ENCODE results near the gene SMAD6.

Gene SMAD6

GRCh38 chr15:66721020-66721419, 19.0 kb downstream of the SMAD6 start:
- DNase-seq (ENCODE audit: low read depth in 2 of 2), result no peak

- DNase-seq (ENCODE audit: low read depth in 2 of 2), result no peak
Observed at GRCh38 chr15:66721501-66721937, 19.5 kb downstream of the SMAD6 start.

- no peak for DNase-seq (ENCODE audit: low read depth in 2 of 2)
Observed at GRCh38 chr15:66721954-66722353, 19.9 kb downstream of the SMAD6 start.

- DNase-seq (ENCODE audit: low read depth in 2 of 2), result no peak
Observed at GRCh38 chr15:66722757-66723540, 20.9 kb downstream of the SMAD6 start.

- DNase-seq (ENCODE audit: low read depth in 2 of 2), result no peak
Observed at GRCh38 chr15:66723826-66724731, 22.0 kb downstream of the SMAD6 start.

GRCh38 chr15:66724732-66725463, 22.9 kb downstream of the SMAD6 start:
- DNase-seq (ENCODE audit: low read depth in 2 of 2), result no peak

- DNase-seq (ENCODE audit: low read depth in 2 of 2), result no peak
Observed at GRCh38 chr15:66725464-66725785, 23.4 kb downstream of the SMAD6 start.

- no peak for DNase-seq (ENCODE audit: low read depth in 2 of 2)
Observed at GRCh38 chr15:66726386-66726785, 24.4 kb downstream of the SMAD6 start.

- DNase-seq (ENCODE audit: low read depth in 2 of 2), result no peak
Observed at GRCh38 chr15:66729331-66729951, 27.4 kb downstream of the SMAD6 start.

- no peak for DNase-seq (ENCODE audit: low read depth in 2 of 2)
Observed at GRCh38 chr15:66730168-66731021, 28.4 kb downstream of the SMAD6 start.

GRCh38 chr15:66733976-66734375, 31.9 kb downstream of the SMAD6 start:
- no peak for DNase-seq (ENCODE audit: low read depth in 2 of 2)

GRCh38 chr15:66734961-66735908, 33.2 kb downstream of the SMAD6 start:
- no peak for DNase-seq (ENCODE audit: low read depth in 2 of 2)

GRCh38 chr15:66735909-66736305, 33.9 kb downstream of the SMAD6 start:
- no peak for DNase-seq (ENCODE audit: low read depth in 2 of 2)

- no peak for DNase-seq (ENCODE audit: low read depth in 2 of 2)
Observed at GRCh38 chr15:66737243-66738010, 35.4 kb downstream of the SMAD6 start.

- no peak for DNase-seq (ENCODE audit: low read depth in 2 of 2)
Observed at GRCh38 chr15:66738116-66738515, 36.1 kb downstream of the SMAD6 start.

GRCh38 chr15:66738595-66738994, 36.6 kb downstream of the SMAD6 start:
- no peak for DNase-seq (ENCODE audit: low read depth in 2 of 2)

GRCh38 chr15:66739287-66739686, 37.3 kb downstream of the SMAD6 start:
- no peak for DNase-seq (ENCODE audit: low read depth in 2 of 2)

GRCh38 chr15:66740802-66741201, 38.8 kb downstream of the SMAD6 start:
- DNase-seq (ENCODE audit: low read depth in 2 of 2), result no peak

- no peak for DNase-seq (ENCODE audit: low read depth in 2 of 2)
Observed at GRCh38 chr15:66741646-66742045, 39.6 kb downstream of the SMAD6 start.
